BJ (cell line): Measurements from ENCODE around the gene SPTB. TPM values are rescaled to one million over a fixed set of nuclear protein-coding genes. Genes with fewer than 3 reads are reported as not detected.

Experiments
- CTCF ChIA-PET: fragments of 350-600 bp; formaldehyde crosslinking; extraction: SDS; loops from one replicate; lab custom pipeline; 2021; ENCODE audit warnings: antibody characterized with exemption, inconsistent platforms; lab: Yijun Ruan, JAX
- POLR2A ChIA-PET: fragments of 300-600 bp; sonication (Branson Sonifier 250); formaldehyde crosslinking; extraction: SDS; loops from one replicate; lab custom pipeline; 2021; ENCODE audit warnings: antibody characterized with exemption; lab: Charles Lee
- DNase-seq: peaks from one replicate; pipeline ENCODE4 v3.0.0-alpha.2; 2011; ENCODE audit warnings: low read depth
- H3K27me3 ChIP-seq: 2 replicates; pipeline ENCODE4 v1.6.0; 2011; ENCODE audit warnings: low read length; ENCODE audit not compliant: control insufficient read depth, insufficient read depth
- H3K36me3 ChIP-seq: 2 replicates; pipeline ENCODE4 v1.5.1; 2011; ENCODE audit warnings: low read length; ENCODE audit not compliant: control insufficient read depth, insufficient read depth
- H3K4me3 ChIP-seq: 2 replicates; pipeline ENCODE4 v1.5.1; 2011; ENCODE audit warnings: low read depth, mild to moderate bottlenecking, control low read depth, low read length
- polyA plus RNA-seq: library from polyadenylated mRNA; depleted of rRNA; stranded (reverse); fragments of >200 nt; gene quantifications from 2 replicates; pipeline ENCODE4 v1.2.3, GENCODE V29; 2011
- TF ChIP-seq, protein P1 (sequence below): IDR thresholded peaks from 2 replicates; pipeline ENCODE4 v1.5.1; 2011; ENCODE audit warnings: low read depth, mild to moderate bottlenecking, control low read depth, inconsistent platforms, low read length, moderate library complexity; ENCODE audit not compliant: insufficient read depth

SPTB gene
- polyA plus RNA-seq, 1 experiment = 0.02 TPM

DNA sequence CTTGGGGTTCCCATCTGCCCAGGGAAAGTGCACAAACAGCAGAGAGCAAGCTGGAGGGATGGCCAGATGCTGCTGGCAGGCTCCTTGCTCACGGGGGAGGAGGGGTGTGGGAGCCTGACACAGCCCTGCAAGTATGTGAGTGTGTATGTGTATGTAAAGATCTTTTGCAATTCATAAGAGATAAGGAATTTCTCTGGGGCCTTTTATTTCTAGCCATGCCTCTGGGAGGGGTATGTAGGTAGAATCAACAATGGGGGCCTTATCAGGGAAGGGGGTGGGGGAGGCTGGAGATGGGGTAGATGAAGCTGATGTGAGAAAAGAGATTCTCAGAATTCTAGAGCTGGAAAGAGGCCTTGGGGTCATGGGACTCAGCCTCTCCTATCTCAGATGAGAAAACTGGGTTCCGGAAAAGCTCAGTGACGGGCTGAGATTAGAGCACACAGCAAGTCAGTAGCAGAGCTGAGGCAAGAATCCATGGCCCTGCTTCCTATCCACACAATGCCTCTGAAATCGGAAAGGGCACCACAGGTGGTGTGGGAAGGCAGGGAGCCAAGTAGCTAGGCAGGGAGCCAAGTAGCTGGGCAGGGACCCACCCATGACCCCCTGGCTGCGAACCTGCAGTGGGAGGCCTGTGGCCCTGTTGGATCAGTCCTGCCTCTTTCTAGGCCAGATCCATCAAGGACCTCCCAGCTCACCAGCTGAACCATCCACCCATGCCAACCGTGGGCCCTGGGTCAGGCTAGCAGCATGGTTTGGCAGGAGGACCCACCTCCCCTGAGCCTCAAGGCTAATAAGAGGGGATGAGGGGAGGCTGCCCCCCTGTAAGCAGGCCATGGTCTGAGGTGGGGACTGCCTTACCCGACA lies 120.8 kb downstream of the SPTB start:
- Histone ChIP-seq H3K4me3 (no peak overlapping the region), H3K36me3 (no peaks in the 10 kb centered on the region), H3K27me3 (no peaks in the 10 kb centered on the region)
- ChIA-PET POLR2A (no interaction called here), CTCF (interaction anchor here (0.8 to 5.3 kb wide), 14 partner anchors 9 to 314 kb away, joined by 3 to 51 read pairs (median 4); no protein-coding TSS in a partner anchor)
- TF ChIP-seq, protein P1, sequence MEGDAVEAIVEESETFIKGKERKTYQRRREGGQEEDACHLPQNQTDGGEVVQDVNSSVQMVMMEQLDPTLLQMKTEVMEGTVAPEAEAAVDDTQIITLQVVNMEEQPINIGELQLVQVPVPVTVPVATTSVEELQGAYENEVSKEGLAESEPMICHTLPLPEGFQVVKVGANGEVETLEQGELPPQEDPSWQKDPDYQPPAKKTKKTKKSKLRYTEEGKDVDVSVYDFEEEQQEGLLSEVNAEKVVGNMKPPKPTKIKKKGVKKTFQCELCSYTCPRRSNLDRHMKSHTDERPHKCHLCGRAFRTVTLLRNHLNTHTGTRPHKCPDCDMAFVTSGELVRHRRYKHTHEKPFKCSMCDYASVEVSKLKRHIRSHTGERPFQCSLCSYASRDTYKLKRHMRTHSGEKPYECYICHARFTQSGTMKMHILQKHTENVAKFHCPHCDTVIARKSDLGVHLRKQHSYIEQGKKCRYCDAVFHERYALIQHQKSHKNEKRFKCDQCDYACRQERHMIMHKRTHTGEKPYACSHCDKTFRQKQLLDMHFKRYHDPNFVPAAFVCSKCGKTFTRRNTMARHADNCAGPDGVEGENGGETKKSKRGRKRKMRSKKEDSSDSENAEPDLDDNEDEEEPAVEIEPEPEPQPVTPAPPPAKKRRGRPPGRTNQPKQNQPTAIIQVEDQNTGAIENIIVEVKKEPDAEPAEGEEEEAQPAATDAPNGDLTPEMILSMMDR = no peak
- DNase-seq = peak; percentile 66

DNA sequence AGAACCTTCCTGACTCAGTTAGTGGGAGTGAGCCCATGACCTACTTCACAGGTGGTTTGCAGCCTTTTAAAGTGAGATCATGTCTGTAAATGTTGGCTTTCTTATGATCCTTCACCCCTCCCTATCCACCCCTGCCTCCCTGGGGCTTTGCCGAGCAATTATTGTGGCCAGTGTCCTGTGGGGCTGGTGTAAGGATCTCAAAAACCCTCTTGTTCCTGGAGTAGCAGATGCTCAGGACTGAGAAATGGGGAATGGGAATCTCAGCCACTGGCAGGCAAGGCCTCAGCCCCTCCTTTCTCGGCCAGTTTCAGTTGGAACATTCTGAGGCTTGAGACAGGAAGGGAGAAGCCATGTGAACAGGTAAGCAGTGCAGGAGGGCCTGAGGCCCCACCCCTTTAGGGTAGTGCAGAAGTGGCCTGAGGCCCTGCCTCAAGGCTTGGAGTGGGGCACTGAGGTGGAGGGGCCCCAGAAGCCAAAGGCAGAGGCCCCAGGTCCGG lies 121.6 kb downstream of the SPTB start:
- Histone ChIP-seq H3K36me3 (no peaks in the 10 kb centered on the region), H3K4me3 (no peak overlapping the region), H3K27me3 (no peaks in the 10 kb centered on the region)
- TF ChIP-seq, protein P1 = no peak
- ChIA-PET POLR2A (no interaction called here), CTCF (interaction anchor here (1.0 to 5.3 kb wide), 5 partner anchors 8 to 313 kb away, joined by 3 to 51 read pairs (median 4); no protein-coding TSS in a partner anchor)
- DNase-seq = no peak

DNA sequence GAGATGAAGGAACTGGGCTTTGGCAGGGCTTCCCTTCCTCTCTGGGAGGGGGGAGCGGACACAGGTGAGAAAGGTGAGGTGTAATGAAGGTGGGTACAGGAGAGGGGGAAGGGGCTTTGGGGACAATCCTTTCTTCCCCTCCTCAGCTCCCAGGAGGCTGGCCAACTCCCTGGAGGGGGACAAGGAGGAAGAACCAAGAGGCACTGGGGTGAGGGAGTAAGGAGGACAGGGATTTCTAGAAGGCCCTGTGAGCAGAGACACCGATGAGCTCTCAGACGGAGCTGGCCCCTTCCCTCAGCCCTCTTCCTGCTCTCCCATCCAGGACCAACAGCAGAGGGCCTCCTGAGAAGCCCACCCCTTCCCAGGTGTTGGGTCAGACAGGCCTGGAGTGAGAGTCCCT lies 122.1 kb downstream of the SPTB start:
- no peaks in the 10 kb centered on the region for H3K27me3 ChIP-seq
- H3K36me3 ChIP-seq = no peaks in the 10 kb centered on the region
- CTCF ChIA-PET = interaction anchor here (1.5 to 5.3 kb wide), 2 partner anchors 12 to 85 kb away, joined by 4 to 51 read pairs; no protein-coding TSS in a partner anchor
- no peak for DNase-seq
- POLR2A ChIA-PET = no interaction called here
- TF ChIP-seq, protein P1 = no peak
- H3K4me3 ChIP-seq = no peak overlapping the region

DNA sequence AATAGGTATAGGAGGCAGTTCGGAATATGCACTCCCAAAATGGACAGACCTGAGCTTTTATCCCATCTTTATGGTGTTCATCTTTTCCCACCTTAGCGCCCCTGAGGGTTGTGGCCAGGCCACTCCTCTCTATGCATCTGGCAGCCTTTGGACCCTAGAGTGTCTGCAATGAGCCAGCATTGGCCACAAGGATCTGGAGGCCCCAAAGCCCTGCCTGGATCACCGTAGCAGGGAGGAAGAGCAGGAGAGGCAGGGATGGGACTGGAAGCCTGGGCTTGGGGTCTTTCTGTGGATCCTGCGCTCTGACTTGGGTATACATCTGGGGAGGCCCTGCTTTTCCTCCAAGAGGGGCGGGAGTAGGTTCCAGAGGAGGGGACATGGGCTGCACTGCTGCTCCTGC lies 123.0 kb downstream of the SPTB start:
- ChIA-PET POLR2A (no interaction called here), CTCF (no interaction called here)
- H3K27me3 ChIP-seq = no peaks in the 10 kb centered on the region
- no peaks in the 10 kb centered on the region for H3K36me3 ChIP-seq
- H3K4me3 ChIP-seq = no peak overlapping the region
- TF ChIP-seq, protein P1 = no peak
- no peak for DNase-seq

DNA sequence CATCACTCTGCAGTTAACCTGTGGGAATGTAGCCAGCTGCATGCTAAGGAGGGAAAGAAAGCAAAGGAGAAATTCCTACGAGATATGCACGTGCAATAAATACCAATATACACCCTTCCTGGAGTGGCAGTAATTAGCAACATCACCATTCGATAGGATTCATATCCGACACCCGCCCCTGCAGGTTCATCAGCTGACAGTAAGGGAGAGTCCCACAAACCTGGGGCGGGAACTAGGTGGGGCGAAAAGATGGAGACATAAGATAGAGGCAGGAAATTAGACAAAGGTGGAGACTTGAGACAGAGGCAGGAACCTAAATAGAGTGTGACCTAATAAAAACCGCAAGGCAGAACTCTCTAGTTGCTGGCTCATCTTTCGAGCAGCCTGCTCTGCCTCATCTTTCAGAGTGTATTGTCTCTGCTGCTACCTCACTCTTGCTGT lies 123.9 kb downstream of the SPTB start:
- Histone ChIP-seq H3K27me3 (no peaks in the 10 kb centered on the region), H3K4me3 (no peak overlapping the region), H3K36me3 (no peaks in the 10 kb centered on the region)
- TF ChIP-seq, protein P1 = no peak
- CTCF ChIA-PET = interaction anchor here (0.8 to 1.4 kb wide), 3 partner anchors 9 to 83 kb away, joined by 3 to 4 read pairs (median 3); no protein-coding TSS in a partner anchor
- DNase-seq = peak; percentile 46
- POLR2A ChIA-PET = no interaction called here
